ENCODE measurements around the gene SPAG17.

DNA sequence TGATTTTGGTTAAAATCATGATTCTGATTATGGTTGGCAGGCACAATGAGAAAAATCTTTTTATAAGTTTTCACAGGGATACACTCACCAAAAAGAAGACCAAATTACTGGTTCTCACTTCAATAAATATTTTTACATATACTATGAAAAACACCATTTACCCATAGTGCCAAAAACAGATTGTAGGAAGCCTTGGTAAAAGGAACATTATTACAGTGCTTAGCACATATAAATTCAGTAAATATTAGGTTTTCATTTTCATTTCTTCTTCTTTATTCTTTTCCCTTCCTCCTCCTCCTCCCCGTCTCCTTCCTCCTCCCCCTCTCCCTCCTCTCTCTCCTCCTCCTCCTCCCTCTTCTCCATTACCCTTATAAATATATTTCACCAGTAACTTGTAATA, 15.8 kb upstream of the SPAG17 start:
- TF ChIP-seq POLR2A (IDR thresholded peaks at IDR 0.05) (no peak), POLR2AphosphoS5 (IDR thresholded peaks at IDR 0.05) (no peak)
- TF ChIP-seq, protein P1, sequence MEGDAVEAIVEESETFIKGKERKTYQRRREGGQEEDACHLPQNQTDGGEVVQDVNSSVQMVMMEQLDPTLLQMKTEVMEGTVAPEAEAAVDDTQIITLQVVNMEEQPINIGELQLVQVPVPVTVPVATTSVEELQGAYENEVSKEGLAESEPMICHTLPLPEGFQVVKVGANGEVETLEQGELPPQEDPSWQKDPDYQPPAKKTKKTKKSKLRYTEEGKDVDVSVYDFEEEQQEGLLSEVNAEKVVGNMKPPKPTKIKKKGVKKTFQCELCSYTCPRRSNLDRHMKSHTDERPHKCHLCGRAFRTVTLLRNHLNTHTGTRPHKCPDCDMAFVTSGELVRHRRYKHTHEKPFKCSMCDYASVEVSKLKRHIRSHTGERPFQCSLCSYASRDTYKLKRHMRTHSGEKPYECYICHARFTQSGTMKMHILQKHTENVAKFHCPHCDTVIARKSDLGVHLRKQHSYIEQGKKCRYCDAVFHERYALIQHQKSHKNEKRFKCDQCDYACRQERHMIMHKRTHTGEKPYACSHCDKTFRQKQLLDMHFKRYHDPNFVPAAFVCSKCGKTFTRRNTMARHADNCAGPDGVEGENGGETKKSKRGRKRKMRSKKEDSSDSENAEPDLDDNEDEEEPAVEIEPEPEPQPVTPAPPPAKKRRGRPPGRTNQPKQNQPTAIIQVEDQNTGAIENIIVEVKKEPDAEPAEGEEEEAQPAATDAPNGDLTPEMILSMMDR (IDR thresholded peaks at IDR 0.05), result no peak
